ENCODE results near the gene SH3PXD2A.
A peak's percentile ranks its signal among the peaks of the same experiment; 100 is the strongest.

The SH3PXD2A gene

DNA sequence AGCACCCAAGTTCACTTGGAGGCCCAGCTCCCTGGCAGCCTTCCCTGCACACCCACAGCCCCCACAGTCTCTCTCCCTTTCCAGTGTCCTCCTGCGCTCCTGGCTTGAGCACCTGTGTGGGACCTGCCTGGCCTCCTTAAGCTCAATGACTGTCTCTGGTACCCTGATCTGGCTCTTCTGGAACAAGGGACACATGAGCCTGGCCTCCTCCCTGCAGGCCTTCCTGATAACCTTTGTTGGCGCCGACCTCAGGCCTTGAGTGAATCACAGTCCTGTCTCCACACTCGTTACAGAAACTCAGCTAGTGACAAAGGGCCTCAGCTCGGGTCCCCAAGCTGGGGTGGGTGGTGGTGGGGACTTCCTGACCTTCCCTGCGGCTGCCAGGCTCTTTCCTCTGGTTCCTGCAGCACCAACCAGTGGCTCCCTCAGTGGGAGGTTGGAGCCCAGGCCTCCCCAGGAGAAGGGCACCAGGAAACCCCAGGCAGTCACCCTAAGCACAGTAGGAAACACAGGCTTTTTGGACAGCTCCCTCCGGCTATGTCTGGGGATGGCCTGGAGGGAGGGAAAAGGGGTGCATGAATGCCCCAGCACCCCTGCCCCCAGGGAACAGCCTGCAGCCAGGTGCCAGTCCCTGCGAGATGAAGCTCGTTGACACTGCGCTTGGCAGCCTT, 147.3 kb downstream of the SH3PXD2A start:
- Mint-ChIP-seq H3K36me3 (ENCODE audit: insufficient read depth) (no peaks in the 10 kb centered on the region), H3K4me3 (no peak overlapping the region), H3K27ac (ENCODE audit: low read depth) (no peak overlapping the region), H3K27me3 (no peaks in the 10 kb centered on the region), H3K4me1 (no peaks in the 10 kb centered on the region), H3K9me3 (no peaks in the 10 kb centered on the region)
- DNase-seq (ENCODE audit: low spot score in 2 of 2): no peak
- ATAC-seq (replicated peaks; ENCODE audit: extremely low read depth, poor library complexity, severe bottlenecking): peak; percentile 5

DNA sequence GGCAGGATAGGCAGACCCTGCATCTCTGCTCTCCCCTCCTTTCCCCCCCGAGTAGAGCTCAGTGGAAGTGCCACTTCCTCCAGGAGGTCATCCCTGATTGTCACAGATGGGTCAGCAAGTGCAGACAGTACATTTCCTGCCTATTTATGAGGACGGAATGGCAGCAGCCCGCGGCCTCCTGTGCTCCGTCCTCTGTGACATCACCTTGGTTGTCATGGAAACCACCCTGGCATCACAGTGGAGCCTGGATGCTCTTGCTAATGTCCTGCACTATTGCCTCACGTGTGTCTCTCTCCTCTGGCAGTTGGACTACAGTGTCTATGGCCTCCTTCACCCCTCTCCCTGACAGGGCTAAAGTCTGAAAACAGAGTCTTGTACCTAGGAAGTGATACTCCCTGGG, 148.6 kb downstream of the SH3PXD2A start:
- H3K4me3 Mint-ChIP-seq: no peak overlapping the region
- H3K4me1 Mint-ChIP-seq: no peaks in the 10 kb centered on the region
- ATAC-seq (replicated peaks; ENCODE audit: extremely low read depth, poor library complexity, severe bottlenecking): no peak
- no peak for DNase-seq (ENCODE audit: low spot score in 2 of 2)
- H3K9me3 Mint-ChIP-seq: no peaks in the 10 kb centered on the region
- no peak overlapping the region for H3K27ac Mint-ChIP-seq (ENCODE audit: low read depth)
- no peaks in the 10 kb centered on the region for H3K27me3 Mint-ChIP-seq
- no peaks in the 10 kb centered on the region for H3K36me3 Mint-ChIP-seq (ENCODE audit: insufficient read depth)

DNA sequence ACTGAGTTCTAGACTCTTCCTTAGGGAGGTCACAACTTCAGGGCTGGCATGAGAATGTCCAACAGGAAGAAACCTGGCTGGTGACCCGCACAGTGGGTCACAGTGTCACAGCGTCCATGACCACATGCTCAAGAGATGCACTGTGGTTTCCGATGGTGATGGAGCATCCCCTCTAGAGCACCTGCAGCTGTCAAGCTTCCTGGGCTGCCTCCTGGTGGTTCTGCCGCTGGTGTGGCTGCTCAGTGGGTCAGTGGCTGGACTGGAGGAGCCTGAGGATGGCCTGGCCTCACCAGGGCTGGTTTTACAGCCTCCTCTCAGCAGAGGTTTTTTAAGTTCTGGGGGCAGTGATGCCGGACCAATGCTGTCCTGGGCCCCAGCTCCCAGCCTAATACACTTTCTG, 149.3 kb downstream of the SH3PXD2A start:
- no peak for ATAC-seq (replicated peaks; ENCODE audit: extremely low read depth, poor library complexity, severe bottlenecking)

DNA sequence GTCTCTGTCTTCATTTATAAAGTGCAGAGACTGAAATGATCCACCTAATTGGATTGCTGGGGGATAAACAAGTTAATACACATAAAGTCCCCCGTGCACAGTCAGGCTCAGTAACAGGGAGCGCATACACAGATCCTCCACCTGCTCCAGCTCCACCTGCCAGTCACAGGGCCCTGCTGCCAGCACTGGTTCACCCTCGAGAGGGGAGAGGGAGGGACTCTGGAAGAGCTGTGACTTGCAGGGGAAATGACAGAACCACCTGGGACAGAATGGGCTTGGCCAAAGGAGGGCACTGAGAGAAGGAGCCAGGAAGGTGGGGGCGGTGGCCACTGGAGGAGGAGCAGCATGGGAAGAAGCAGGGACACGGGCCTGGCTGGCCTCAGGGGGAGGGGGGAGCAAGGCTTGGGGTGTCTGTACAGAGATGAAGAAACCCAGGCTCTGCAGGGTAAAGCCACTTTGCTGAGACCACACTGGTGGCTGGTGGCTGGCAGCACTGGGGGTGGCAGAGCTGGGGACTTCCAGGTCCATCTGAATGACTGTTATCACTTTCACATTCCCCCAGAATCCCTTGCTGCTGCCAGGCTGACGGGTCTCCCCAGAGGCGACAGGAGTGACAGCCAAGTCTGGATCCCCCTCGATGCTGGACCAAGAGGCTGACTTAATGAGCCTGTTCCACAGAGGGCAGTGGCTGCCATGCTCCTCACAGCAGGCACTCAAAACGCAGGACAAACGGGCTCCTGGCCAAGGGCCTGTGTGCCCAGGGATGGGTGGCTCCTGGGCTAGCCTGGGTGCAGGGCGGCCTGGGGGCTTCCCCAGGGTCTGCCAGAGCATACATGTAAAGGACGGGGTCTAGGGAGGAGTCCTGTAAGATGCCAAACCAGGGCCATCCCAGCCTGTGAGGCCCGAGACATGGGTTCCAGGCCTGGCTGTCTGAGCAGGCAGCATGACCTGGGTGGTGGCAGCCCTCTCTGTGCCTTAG, 151.1 kb downstream of the SH3PXD2A start:
- DNase-seq (ENCODE audit: low spot score in 2 of 2) (no peak), ATAC-seq (replicated peaks; ENCODE audit: extremely low read depth, poor library complexity, severe bottlenecking) (no peak)
- H3K9me3 Mint-ChIP-seq: no peaks in the 10 kb centered on the region
- H3K27me3 Mint-ChIP-seq: no peaks in the 10 kb centered on the region
- no peaks in the 10 kb centered on the region for H3K36me3 Mint-ChIP-seq (ENCODE audit: insufficient read depth)
- no peaks in the 10 kb centered on the region for H3K4me1 Mint-ChIP-seq
- no peak overlapping the region for H3K27ac Mint-ChIP-seq (ENCODE audit: low read depth)
- no peak overlapping the region for H3K4me3 Mint-ChIP-seq

More for the DNA sequence above, 149.3 kb downstream of the SH3PXD2A start:
- Mint-ChIP-seq H3K27ac (ENCODE audit: low read depth) (no peak overlapping the region), H3K9me3 (no peaks in the 10 kb centered on the region), H3K4me1 (no peaks in the 10 kb centered on the region), H3K36me3 (ENCODE audit: insufficient read depth) (no peaks in the 10 kb centered on the region), H3K4me3 (no peak overlapping the region), H3K27me3 (no peaks in the 10 kb centered on the region)
- no peak for DNase-seq (ENCODE audit: low spot score in 2 of 2)

DNA sequence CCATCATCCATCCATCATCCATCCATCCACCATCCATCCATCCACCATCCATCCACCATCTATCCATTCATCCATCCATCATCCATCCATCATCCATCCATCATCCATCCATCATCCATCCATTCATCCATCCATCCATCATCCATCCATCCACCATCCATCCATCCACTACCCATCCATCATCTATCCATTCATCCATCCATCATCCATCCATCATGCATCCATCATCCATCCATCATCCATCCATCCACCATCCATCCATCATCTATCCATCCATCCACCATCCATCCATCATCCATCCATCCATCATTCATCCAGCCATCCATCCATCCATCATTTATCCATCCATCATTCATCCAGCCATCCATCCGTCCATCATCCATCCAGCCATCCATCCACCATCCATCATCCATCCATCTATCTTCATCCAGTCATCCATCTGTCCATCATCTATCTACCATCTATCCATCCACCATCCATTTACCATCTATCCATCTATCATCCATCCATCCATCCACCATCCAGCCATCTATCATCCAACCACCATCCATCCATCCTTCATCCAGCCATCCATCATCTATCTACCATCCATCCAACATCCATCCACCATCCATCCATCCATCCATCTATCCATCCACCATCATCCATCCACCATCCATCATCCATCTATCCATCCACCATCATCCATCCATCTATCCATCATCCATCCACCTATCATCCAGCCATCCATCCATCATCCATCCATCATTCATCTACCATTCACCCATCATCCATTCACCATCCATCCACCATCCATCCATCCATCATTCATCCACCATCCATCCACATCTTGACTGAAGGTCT, 153.8 kb downstream of the SH3PXD2A start:
- Mint-ChIP-seq H3K27ac (ENCODE audit: low read depth) (no peak overlapping the region), H3K27me3 (no peaks in the 10 kb centered on the region), H3K4me1 (peaks cover 1% of the 10 kb centered on the region), H3K36me3 (ENCODE audit: insufficient read depth) (no peaks in the 10 kb centered on the region), H3K9me3 (no peaks in the 10 kb centered on the region), H3K4me3 (no peak overlapping the region)
- DNase-seq (ENCODE audit: low spot score in 2 of 2): no peak
- ATAC-seq (replicated peaks; ENCODE audit: extremely low read depth, poor library complexity, severe bottlenecking): no peak

DNA sequence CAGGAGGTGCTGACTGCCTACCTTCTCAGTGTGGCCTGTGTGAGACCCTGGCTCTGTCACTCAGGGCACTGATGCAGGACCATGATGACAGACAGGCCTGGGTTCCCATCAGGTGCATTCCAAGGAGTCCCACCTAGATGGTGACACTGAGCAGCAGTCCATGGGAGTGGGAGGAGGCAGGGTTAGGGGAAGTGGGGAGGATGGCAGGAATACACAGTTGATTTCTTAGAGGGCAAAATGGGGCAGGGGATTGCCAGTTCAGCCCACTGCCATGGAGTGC, 155.0 kb downstream of the SH3PXD2A start:
- no peak for DNase-seq (ENCODE audit: low spot score in 2 of 2)
- no peak overlapping the region for H3K4me3 Mint-ChIP-seq
- H3K36me3 Mint-ChIP-seq (ENCODE audit: insufficient read depth): no peaks in the 10 kb centered on the region
- H3K9me3 Mint-ChIP-seq: no peaks in the 10 kb centered on the region
- no peak for ATAC-seq (replicated peaks; ENCODE audit: extremely low read depth, poor library complexity, severe bottlenecking)
- H3K27ac Mint-ChIP-seq (ENCODE audit: low read depth): no peak overlapping the region
- H3K4me1 Mint-ChIP-seq: peaks cover 6% of the 10 kb centered on the region
- H3K27me3 Mint-ChIP-seq: no peaks in the 10 kb centered on the region

DNA sequence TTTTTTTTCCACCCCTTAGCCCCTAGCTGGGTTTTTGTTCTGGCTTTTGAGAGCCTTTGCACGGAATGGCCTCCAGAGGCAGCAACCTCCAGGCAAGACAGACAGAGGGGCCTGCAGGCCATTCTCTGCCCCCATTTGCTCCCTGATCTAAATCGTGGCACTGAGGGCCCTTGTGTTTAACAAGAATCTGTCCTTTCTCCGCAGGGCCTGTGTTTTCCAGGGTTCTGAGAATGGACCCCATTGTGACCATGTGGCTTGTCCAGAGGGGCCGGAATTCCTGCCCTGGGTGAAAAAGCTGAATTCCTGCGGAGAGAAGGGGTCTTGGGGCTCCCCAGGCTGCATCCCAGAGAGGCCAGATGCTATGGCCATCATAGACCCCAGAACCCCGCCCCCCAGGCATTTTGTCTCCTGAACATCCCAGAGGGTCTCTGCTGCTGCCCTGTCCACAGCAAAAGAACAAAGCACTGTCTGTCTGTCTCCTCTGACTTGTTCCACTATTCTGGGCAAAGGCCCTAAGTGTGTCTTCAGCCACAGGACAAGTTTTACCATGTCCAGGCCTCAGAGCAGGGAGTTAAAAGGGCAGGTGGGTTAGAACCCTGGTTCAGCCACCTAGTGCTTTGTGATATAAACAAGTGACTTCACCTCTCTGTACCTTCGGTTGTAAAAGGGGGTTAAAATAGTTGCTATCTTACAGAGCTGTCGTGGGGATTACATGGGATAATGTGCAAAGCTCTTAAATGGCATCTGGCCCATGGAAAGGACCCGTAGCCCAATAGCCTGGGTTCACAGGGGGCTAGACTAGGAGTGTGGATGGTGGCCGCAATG, 155.6 kb downstream of the SH3PXD2A start:
- no peak for ATAC-seq (replicated peaks; ENCODE audit: extremely low read depth, poor library complexity, severe bottlenecking)
- DNase-seq (ENCODE audit: low spot score in 2 of 2): no peak
- no peaks in the 10 kb centered on the region for H3K36me3 Mint-ChIP-seq (ENCODE audit: insufficient read depth)
- H3K4me3 Mint-ChIP-seq: no peak overlapping the region
- peaks cover 6% of the 10 kb centered on the region for H3K4me1 Mint-ChIP-seq
- no peak overlapping the region for H3K27ac Mint-ChIP-seq (ENCODE audit: low read depth)
- H3K27me3 Mint-ChIP-seq: no peaks in the 10 kb centered on the region
- H3K9me3 Mint-ChIP-seq: no peaks in the 10 kb centered on the region

DNA sequence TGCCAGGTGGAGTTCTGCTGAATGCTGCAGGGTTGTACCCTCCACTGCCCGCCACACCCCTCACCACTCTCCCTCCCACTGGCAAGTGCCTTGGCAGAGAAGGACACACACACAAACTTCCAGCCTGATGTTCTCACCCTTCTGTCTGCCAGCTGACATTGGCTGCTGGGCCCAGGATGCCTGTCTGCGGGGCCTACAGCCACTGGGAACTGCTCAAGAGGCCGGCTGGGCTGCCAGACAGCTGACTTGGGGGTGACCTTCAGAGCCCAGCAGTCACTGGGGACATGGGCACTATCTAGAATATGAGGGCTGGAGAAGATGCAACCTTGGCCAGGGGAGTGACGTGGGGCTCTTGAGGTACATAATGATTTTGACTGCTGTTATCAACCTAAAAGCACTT, 157.1 kb downstream of the SH3PXD2A start:
- no peak for DNase-seq (ENCODE audit: low spot score in 2 of 2)
- H3K36me3 Mint-ChIP-seq (ENCODE audit: insufficient read depth): no peaks in the 10 kb centered on the region
- no peak overlapping the region for H3K27ac Mint-ChIP-seq (ENCODE audit: low read depth)
- H3K4me3 Mint-ChIP-seq: no peak overlapping the region
- no peaks in the 10 kb centered on the region for H3K9me3 Mint-ChIP-seq
- H3K4me1 Mint-ChIP-seq: peaks cover 12% of the 10 kb centered on the region
- no peaks in the 10 kb centered on the region for H3K27me3 Mint-ChIP-seq
- no peak for ATAC-seq (replicated peaks; ENCODE audit: extremely low read depth, poor library complexity, severe bottlenecking)

DNA sequence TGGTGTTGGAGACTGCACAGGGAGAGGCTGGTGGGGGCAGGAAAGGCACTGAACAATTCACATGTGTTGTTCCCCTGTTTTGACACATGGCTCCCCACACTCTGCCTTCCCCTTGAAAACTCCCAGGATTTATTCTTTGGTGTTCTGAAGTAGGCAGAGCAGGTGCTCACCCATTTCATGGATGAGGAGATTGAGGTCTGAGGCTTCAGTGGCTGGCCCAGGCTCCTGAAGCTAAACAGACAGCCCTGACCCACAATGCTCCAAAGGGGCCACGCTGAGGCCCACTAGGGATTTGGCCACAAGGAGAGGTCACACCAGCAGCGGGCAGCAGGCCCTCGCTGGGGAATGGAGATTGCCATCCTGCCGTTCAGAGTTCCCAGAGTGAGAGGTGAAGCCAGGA, 157.6 kb downstream of the SH3PXD2A start:
- Mint-ChIP-seq H3K36me3 (ENCODE audit: insufficient read depth) (no peaks in the 10 kb centered on the region), H3K9me3 (no peaks in the 10 kb centered on the region), H3K27ac (ENCODE audit: low read depth) (no peak overlapping the region), H3K4me1 (peaks cover 13% of the 10 kb centered on the region), H3K4me3 (no peak overlapping the region), H3K27me3 (no peaks in the 10 kb centered on the region)
- DNase-seq (ENCODE audit: low spot score in 2 of 2) (no peak), ATAC-seq (replicated peaks; ENCODE audit: extremely low read depth, poor library complexity, severe bottlenecking) (no peak)

DNA sequence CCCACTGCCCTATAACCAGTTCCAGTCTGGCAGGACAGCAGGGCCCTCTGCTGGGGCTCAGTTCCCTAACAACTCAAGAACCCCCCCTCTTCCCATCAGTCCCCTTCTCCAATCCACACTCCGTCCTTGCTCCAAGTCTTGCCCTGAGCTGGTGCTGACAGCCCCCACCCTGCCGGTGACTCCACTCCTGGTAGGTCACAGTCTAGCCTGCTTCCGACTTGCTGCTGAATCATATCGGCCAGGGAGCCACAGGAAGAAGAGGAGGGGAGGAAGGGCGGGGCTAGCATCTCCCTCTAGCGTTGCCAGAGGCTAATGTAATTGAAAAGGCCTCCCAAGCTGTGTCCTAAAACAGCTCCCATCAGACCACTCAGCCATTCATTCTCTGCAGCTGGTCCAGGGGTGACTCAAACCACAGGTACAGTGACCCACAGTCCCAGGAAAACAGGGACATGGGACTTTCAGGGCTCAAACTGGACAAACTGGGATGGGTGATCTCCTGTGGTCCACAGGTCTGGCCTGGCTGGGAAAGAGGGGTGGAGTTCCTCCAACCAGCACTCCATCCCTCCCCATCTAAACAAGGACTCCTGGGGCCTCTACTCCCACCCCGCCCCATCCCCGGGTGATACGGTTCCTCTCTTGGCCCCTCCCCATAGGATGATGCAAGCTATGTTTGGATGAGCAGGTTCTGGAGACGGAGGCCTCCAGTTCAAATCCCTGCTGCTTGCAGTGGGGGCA, 158.8 kb downstream of the SH3PXD2A start:
- peak in 1 of 2 donors; percentile 33 for DNase-seq (ENCODE audit: low spot score in 2 of 2)
- H3K27me3 Mint-ChIP-seq: no peaks in the 10 kb centered on the region
- peak; percentile 50 for ATAC-seq (replicated peaks; ENCODE audit: extremely low read depth, poor library complexity, severe bottlenecking)
- H3K4me1 Mint-ChIP-seq: peaks cover 17% of the 10 kb centered on the region
- H3K4me3 Mint-ChIP-seq: peak overlapping the region; percentile 53
- peak overlapping the region; percentile 86 for H3K27ac Mint-ChIP-seq (ENCODE audit: low read depth)
- no peaks in the 10 kb centered on the region for H3K9me3 Mint-ChIP-seq
- no peaks in the 10 kb centered on the region for H3K36me3 Mint-ChIP-seq (ENCODE audit: insufficient read depth)

DNA sequence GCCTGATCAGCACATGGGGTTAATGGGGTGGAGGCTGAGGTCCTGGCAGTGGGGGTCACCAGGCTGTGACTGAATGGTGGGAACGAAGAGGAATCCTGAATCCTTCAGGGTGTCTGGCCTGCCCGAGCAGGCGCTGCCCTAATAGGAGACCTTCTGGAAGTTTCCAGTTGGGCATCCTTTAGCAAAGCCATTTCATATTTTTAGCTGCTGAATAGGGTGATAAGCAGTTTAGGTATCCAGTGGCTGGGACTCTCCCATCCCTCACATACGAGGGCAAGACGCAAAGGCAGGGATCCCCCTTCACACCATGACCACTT, 159.3 kb downstream of the SH3PXD2A start:
- peak overlapping the region; percentile 86 for H3K27ac Mint-ChIP-seq (ENCODE audit: low read depth)
- H3K4me1 Mint-ChIP-seq: peaks cover 20% of the 10 kb centered on the region
- no peaks in the 10 kb centered on the region for H3K27me3 Mint-ChIP-seq
- no peaks in the 10 kb centered on the region for H3K36me3 Mint-ChIP-seq (ENCODE audit: insufficient read depth)
- ATAC-seq (replicated peaks; ENCODE audit: extremely low read depth, poor library complexity, severe bottlenecking) (no peak), DNase-seq (ENCODE audit: low spot score in 2 of 2) (no peak)
- H3K4me3 Mint-ChIP-seq: peak overlapping the region; percentile 53
- no peaks in the 10 kb centered on the region for H3K9me3 Mint-ChIP-seq
